ENCODE measurements around the gene MACROD2.

MACROD2 gene

DNA sequence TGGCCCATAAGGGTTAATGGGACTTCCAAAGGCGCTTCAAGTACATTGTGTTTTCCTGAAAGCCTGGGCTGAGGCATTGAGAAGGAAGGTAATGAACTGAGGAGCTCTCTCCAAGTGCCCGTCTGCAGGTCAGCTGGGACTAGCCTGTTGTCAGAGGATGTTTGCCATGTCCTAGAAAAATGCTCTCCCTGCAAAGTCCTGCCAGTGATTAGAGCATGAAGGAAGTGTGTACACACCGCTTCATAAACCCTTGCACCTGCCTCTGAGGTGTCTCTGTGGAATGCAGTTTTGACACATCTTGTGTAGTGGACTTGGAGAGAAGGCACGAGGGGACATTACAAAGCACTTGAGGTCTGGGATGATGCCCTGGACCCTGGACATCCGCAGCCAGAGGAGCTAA lies 2071.3 kb downstream of the MACROD2 start:
- TF ChIP-seq, protein P1, sequence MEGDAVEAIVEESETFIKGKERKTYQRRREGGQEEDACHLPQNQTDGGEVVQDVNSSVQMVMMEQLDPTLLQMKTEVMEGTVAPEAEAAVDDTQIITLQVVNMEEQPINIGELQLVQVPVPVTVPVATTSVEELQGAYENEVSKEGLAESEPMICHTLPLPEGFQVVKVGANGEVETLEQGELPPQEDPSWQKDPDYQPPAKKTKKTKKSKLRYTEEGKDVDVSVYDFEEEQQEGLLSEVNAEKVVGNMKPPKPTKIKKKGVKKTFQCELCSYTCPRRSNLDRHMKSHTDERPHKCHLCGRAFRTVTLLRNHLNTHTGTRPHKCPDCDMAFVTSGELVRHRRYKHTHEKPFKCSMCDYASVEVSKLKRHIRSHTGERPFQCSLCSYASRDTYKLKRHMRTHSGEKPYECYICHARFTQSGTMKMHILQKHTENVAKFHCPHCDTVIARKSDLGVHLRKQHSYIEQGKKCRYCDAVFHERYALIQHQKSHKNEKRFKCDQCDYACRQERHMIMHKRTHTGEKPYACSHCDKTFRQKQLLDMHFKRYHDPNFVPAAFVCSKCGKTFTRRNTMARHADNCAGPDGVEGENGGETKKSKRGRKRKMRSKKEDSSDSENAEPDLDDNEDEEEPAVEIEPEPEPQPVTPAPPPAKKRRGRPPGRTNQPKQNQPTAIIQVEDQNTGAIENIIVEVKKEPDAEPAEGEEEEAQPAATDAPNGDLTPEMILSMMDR (IDR thresholded peaks at IDR 0.05; ENCODE audit: borderline replicate concordance, control extremely low read depth, extremely low read depth, insufficient read depth, missing control alignments) = no peak
- DNase-seq (ENCODE audit: low spot score) = no peak
- in situ Hi-C loops (cut with MboI; ENCODE audit: low sequenced_read_pairs, unreplicated experiment) = no loop called here

DNA sequence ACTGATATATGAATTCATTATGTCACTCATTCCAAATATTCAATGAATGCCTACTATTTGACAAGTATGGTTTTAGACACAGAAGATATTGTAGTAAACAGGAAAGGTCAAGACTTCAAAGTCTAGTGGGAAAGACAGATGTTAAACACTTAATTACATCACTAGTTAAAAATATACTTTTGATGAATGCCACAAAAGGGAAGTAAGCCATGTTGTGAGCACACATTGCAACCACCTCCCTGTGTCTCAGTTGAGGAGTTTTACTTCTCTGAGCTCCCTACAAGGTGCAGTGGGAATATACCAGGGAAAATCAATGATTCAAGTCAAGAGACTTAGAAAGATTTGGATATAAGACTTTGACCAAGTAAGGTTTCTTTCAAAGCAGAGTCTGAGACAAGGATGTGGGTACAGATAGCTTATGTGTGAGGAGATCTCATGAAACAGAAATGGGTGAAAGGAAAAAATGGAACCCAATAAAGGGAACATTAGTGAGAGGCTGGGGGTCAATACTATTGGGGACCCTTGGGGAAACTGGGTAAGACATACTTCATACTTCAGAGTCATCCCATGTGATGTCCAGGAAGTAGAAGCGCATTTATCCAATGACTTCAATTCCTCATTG lies 2074.2 kb downstream of the MACROD2 start:
- in situ Hi-C loops (cut with MboI; ENCODE audit: low sequenced_read_pairs, unreplicated experiment) = no loop called here
- TF ChIP-seq, protein P1 (IDR thresholded peaks at IDR 0.05; ENCODE audit: borderline replicate concordance, control extremely low read depth, extremely low read depth, insufficient read depth, missing control alignments) = no peak
- DNase-seq (ENCODE audit: low spot score) = peak; percentile 22

DNA sequence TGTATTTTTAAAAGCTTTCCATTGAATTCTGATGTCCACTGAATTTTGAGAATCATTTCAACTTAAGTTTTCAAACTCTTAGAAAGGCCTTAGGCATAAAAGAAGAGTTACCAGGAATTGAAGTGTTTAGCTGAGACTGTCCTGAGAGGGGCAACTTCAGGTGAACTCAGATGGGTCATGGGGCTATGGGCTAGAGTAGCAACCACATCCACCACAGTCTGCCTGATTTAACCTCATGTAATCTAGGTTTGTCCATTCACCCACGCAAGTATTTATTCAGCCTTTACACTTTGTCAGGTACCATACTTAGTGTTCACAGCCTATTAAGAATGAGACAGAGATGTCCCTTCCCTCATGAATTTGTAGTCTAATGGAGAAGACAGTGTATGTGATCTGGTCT lies 2076.9 kb downstream of the MACROD2 start:
- in situ Hi-C loops (cut with MboI; ENCODE audit: low sequenced_read_pairs, unreplicated experiment) = no loop called here
- TF ChIP-seq, protein P1 (IDR thresholded peaks at IDR 0.05; ENCODE audit: borderline replicate concordance, control extremely low read depth, extremely low read depth, insufficient read depth, missing control alignments) = no peak
- DNase-seq (ENCODE audit: low spot score) = no peak

DNA sequence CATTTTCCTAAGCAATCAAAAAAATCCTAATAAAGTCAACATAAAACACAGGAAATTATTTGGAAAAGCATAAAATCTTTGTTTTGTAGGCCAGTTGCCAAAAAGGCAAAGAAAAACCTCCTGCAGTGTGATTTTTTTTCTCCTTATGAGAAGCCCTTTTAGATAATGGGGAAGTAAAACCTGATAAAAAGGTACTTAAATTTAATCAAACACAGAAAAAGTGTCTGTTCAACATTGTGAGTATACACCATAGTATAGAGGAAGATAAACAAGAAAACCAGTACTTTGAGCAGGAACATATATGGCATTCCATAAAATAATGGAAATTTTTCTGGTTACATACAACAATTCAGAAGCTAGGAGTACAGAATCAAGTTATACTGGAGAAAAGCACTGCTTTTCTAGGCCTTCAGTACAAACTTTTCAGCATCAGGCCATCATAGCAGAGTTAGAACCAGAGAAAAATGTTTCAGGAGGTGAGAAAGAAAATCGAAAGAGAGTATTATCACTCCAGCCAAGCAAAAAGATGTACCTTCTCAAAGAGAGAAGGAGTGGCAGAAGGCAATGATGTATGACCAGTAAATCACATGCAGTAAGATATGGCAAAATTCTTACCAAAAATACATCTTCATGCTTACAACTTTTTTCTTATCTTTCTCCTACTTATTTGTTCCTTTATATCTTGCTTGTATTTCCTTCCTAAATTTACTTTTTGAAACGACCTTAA lies 2083.0 kb downstream of the MACROD2 start:
- TF ChIP-seq, protein P1 (IDR thresholded peaks at IDR 0.05; ENCODE audit: borderline replicate concordance, control extremely low read depth, extremely low read depth, insufficient read depth, missing control alignments) = no peak
- no peak for DNase-seq (ENCODE audit: low spot score)
- in situ Hi-C loops (cut with MboI; ENCODE audit: low sequenced_read_pairs, unreplicated experiment) = no loop called here

DNA sequence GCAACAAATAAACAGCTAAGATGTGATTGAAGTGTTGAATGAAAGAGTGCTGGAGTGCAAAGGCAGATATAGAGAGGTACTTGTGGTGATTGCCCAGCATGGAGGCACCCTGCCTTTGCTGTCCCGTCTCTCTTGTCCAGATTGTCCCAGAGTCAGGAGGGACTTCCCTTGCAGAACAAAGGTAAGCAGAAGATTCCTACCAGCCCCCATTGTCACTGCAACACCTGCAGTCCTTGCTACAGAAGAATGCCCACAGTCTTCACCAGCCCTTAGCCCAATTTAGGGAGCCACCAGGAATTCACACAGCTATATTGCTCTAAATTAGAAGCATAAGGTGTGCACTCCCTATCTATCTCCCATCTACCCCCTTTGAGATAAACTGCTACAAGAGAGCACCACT lies 2086.1 kb downstream of the MACROD2 start:
- in situ Hi-C loops (cut with MboI; ENCODE audit: low sequenced_read_pairs, unreplicated experiment) = no loop called here
- TF ChIP-seq, protein P1 (IDR thresholded peaks at IDR 0.05; ENCODE audit: borderline replicate concordance, control extremely low read depth, extremely low read depth, insufficient read depth, missing control alignments) = no peak
- no peak for DNase-seq (ENCODE audit: low spot score)

DNA sequence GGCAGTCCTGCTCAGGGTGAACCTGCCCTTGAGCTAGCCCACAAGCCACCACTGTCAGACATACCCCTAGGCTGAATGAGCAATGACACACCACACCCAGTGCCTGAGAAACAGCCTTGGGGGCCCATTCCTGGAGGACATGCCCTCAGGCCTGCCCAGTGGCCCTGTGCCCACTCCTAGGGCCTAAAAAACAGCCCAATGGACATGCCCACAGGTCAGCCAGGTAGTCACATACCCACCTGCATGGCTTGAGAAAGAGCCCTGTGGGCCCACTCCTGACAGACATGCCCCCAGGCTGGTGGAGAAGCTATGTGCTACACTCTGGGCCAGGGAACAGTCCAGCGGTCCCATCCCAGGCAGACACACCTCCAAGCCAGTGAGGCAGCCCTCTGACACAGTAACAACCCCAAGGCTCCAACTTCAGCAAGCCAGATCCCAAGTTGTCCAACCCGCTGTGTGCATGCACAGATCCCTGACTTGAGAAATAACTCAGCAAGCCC lies 2086.8 kb downstream of the MACROD2 start:
- in situ Hi-C loops (cut with MboI; ENCODE audit: low sequenced_read_pairs, unreplicated experiment) = no loop called here
- DNase-seq (ENCODE audit: low spot score) = no peak
- TF ChIP-seq, protein P1 (IDR thresholded peaks at IDR 0.05; ENCODE audit: borderline replicate concordance, control extremely low read depth, extremely low read depth, insufficient read depth, missing control alignments) = no peak

Data from GM13976 (cell line).